IMR-90 (cell line): Measurements from ENCODE around the gene COQ10A. TPM values are rescaled to one million over a fixed set of nuclear protein-coding genes. Genes with fewer than 3 reads are reported as not detected.

Source experiments
- ATAC-seq: fragments of 200-7000 bp; cut with Tn5 transposase; 2 replicates; pipeline ENCODE4 v1.9.1; 2020; ENCODE audit warnings: low read depth, mild to moderate bottlenecking, moderate library complexity
- BruUV-seq: library from RNA; stranded (reverse); fragments of 400-500 nt; replicated peaks from 2 replicates; lab custom pipeline; 2021; lab: Mats Ljungman, UMichigan
- CTCF ChIA-PET: fragments of 300-600 bp; formaldehyde crosslinking; extraction: SDS; loops from one replicate; lab custom pipeline; 2021; ENCODE audit warnings: antibody characterized with exemption; lab: Yijun Ruan, JAX
- POLR2A ChIA-PET: fragments of 300-600 bp; sonication (Branson Sonifier 250); formaldehyde crosslinking; loops from one replicate; lab custom pipeline; 2022; ENCODE audit warnings: antibody characterized with exemption; ENCODE audit not compliant: unreplicated experiment; lab: Charles Lee
- DNase-seq: peaks from one replicate; pipeline ENCODE4 v3.0.0; 2013
- H2AFZ ChIP-seq: replicated peaks from 2 replicates; pipeline ENCODE3; 2013; ENCODE audit warnings: low read length, mild to moderate bottlenecking; ENCODE audit not compliant: poor library complexity
- H2AK5ac ChIP-seq: 2 replicates; pipeline ENCODE4 v1.6.1; 2013; ENCODE audit warnings: low read depth, low read length, inconsistent platforms
- H2AK9ac ChIP-seq: replicated peaks from 2 replicates; pipeline ENCODE3; 2013; ENCODE audit warnings: mild to moderate bottlenecking, low read depth, low read length, moderate library complexity; ENCODE audit not compliant: poor library complexity
- H2BK120ac ChIP-seq: 2 replicates; pipeline ENCODE4 v1.6.1; 2013; ENCODE audit warnings: low read depth, low read length, inconsistent platforms
- H2BK15ac ChIP-seq: 3 replicates; pipeline ENCODE4 v1.6.1; 2013; ENCODE audit warnings: low read depth, low read length, inconsistent platforms
- H2BK20ac ChIP-seq: 2 replicates; pipeline ENCODE4 v1.6.1; 2013; ENCODE audit warnings: low read depth, mild to moderate bottlenecking, inconsistent platforms, low read length, moderate library complexity
- H2BK5ac ChIP-seq: 2 replicates; pipeline ENCODE4 v1.6.1; 2013; ENCODE audit warnings: mild to moderate bottlenecking, low read depth, low read length, inconsistent platforms; ENCODE audit not compliant: poor library complexity, severe bottlenecking
- H3K14ac ChIP-seq: replicated peaks from 2 replicates; pipeline ENCODE4 v1.6.1; 2013; ENCODE audit warnings: low read depth, low read length, inconsistent platforms
- H3K18ac ChIP-seq: 2 replicates; pipeline ENCODE4 v1.6.1; 2013; ENCODE audit warnings: low read depth, low read length, control low read depth
- H3K23ac ChIP-seq: 2 replicates; pipeline ENCODE4 v1.6.1; 2013; ENCODE audit warnings: low read depth, low read length, inconsistent platforms
- H3K27ac ChIP-seq: 2 replicates; pipeline ENCODE4 v1.5.1; 2013; ENCODE audit warnings: mild to moderate bottlenecking, control low read depth, low read length; ENCODE audit not compliant: insufficient read depth
- H3K27me3 ChIP-seq: 2 replicates; pipeline ENCODE4 v1.6.1; 2013; ENCODE audit warnings: low read length; ENCODE audit not compliant: control insufficient read depth, insufficient read depth
- H3K36me3 ChIP-seq: 2 replicates; pipeline ENCODE4 v1.6.1; 2013; ENCODE audit warnings: low read length, mixed read lengths; ENCODE audit not compliant: control insufficient read depth, insufficient read depth
- H3K4ac ChIP-seq: 2 replicates; pipeline ENCODE4 v1.6.1; 2013; ENCODE audit warnings: low read depth, low read length, inconsistent platforms
- H3K4me1 ChIP-seq: 2 replicates; pipeline ENCODE4 v1.6.1; 2013; ENCODE audit warnings: low read length, mixed read lengths; ENCODE audit not compliant: control insufficient read depth, insufficient read depth
- H3K4me2 ChIP-seq: 2 replicates; pipeline ENCODE4 v1.6.1; 2013; ENCODE audit warnings: low read depth, mild to moderate bottlenecking, control low read depth, low read length, moderate library complexity
- H3K4me3 ChIP-seq: 2 replicates; pipeline ENCODE4 v1.5.1; 2013; ENCODE audit warnings: low read depth, mild to moderate bottlenecking, control low read depth, low read length, moderate library complexity; ENCODE audit not compliant: insufficient read depth
- H3K56ac ChIP-seq: 2 replicates; pipeline ENCODE4 v1.6.1; 2013; ENCODE audit warnings: low read length, inconsistent platforms; ENCODE audit not compliant: insufficient read depth; ENCODE audit errors: extremely low read depth
- H3K79me1 ChIP-seq, 2 experiments: 2 replicates each; pipeline ENCODE4 v1.6.1; 2013; ENCODE audit warnings: low read length in 2 of 2, inconsistent platforms in 1 of 2, low read depth in 1 of 2
- H3K9ac ChIP-seq: 2 replicates; pipeline ENCODE4 v1.6.1; 2013; ENCODE audit warnings: low read depth, low read length, control low read depth
- H3K9me1 ChIP-seq: 2 replicates; pipeline ENCODE4 v1.6.1; 2013; ENCODE audit warnings: low read length, inconsistent platforms; ENCODE audit not compliant: insufficient read depth
- H3K9me3 ChIP-seq: 2 replicates; pipeline ENCODE4 v1.6.1; 2013; ENCODE audit warnings: low read length; ENCODE audit not compliant: control insufficient read depth, insufficient read depth
- H4K20me1 ChIP-seq: 2 replicates; pipeline ENCODE4 v1.6.1; 2013; ENCODE audit warnings: low read length, inconsistent platforms; ENCODE audit not compliant: insufficient read depth
- H4K5ac ChIP-seq: 2 replicates; pipeline ENCODE4 v1.6.1; 2013; ENCODE audit warnings: mild to moderate bottlenecking, low read depth, low read length, control low read depth
- H4K8ac ChIP-seq, 2 experiments: 2 replicates each; pipeline ENCODE4 v1.6.1; 2013; ENCODE audit warnings: low read depth in 2 of 2, low read length in 2 of 2, control low read depth in 1 of 2, inconsistent platforms in 1 of 2
- H4K91ac ChIP-seq: 2 replicates; pipeline ENCODE4 v1.6.1; 2013; ENCODE audit warnings: low read depth, low read length, inconsistent platforms; ENCODE audit not compliant: insufficient read depth
- BHLHE40 ChIP-seq: fragments of 150-350 bp; IDR thresholded peaks from 2 replicates; pipeline ENCODE4 v1.6.1; 2016; ENCODE audit warnings: mild to moderate bottlenecking, low read depth, low read length
- MAZ ChIP-seq: IDR thresholded peaks from 2 replicates; pipeline ENCODE4 v1.6.1; 2012; ENCODE audit warnings: low read depth, mild to moderate bottlenecking, low read length, improper control_type of control experiment, moderate library complexity, borderline replicate concordance
- RFX5 ChIP-seq: IDR thresholded peaks from 2 replicates; pipeline ENCODE4 v1.8.0; 2012; ENCODE audit warnings: low read depth, mild to moderate bottlenecking, low read length, moderate library complexity
- WGBS, 2 experiments: methylation state at CpG; one replicate each; pipeline versions ENCODE4 v1.1.5 to v1.1.7; 2013; ENCODE audit warnings: missing lambda C conversion rate in 2 of 2; ENCODE audit not compliant: insufficient read length in 1 of 2; ENCODE audit errors: extremely low coverage in 2 of 2; 5-methylcytosine and 5-hydroxymethylcytosine counted together
- dilution Hi-C: fragments of 300-500 bp; cut with HindIII; formaldehyde crosslinking; loops from one replicate; pipeline ENCODE4 v1.14.3; 2018; ENCODE audit warnings: low sequenced_read_pairs; ENCODE audit not compliant: unreplicated experiment
- in situ Hi-C: fragments of 300-500 bp; cut with MboI; formaldehyde crosslinking; loops from 3 replicates; pipeline ENCODE4 v1.14.3; 2019; ENCODE audit warnings: low sequenced_read_pairs, inconsistent platforms, mixed read lengths
- intact Hi-C: fragments of 100-400 bp; cut with micrococcal nuclease; formaldehyde crosslinking; loops from 2 replicates; pipeline ENCODE4 v1.10.0; 2022
- polyA plus RNA-seq, 3 experiments: library from polyadenylated mRNA; depleted of rRNA; stranded (reverse); fragments of >200 nt; gene quantifications; 2 replicates each; pipeline ENCODE4 v1.2.3, GENCODE V29; 2012; ENCODE audit warnings: low replicate concordance in 1 of 3
- total RNA-seq: library from RNA; depleted of rRNA; stranded (reverse); fragments of >200 nt; gene quantifications from 2 replicates; pipeline ENCODE4 v1.2.3, GENCODE V29; 2012

Gene COQ10A
- total and polyA plus RNA-seq, 2 of the 4 experiments (the other 2 are of a cell fraction): 4.7 to 10.8 TPM

DNA sequence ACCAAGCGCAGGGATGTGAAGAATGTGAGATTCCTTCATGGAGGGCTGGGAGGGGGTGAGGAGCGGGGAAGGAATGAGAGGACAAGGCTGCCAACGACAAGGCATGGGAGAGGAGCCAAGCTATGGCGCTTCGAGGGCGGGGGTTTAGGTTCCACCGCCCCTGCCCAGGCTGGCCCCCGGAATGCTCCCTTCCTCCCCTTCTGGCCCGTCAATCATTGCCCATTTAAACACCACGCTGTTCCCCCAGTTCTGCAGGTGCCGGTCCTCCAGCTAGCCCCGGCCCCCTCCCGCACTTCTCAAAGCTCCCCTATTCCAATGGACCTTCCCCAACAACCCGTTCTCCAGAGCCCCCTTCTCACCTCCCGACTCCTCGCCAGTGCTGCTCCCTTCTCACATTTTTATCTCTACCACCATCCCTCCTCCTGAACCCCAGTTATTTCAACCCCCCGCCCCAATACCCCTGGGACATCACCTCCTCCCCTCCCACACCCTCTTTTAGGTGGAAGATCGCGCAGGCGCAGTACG, 45.4 kb upstream of the COQ10A start:
- H2BK20ac ChIP-seq: no peak overlapping the region
- ATAC-seq (peak; percentile 28), DNase-seq (peak; percentile 73)
- H3K9me3 ChIP-seq: no peaks in the 10 kb centered on the region
- H2BK120ac ChIP-seq: peak overlapping the region; percentile 81
- TSS peak; percentile 81 for BruUV-seq
- H3K9ac ChIP-seq: peak overlapping the region; percentile 95
- POLR2A ChIA-PET: interaction anchor here (0.6 to 1.7 kb wide), 7 partner anchors 7 to 1940 kb away, joined by 3 to 5 read pairs (median 4); partner anchors contain the start of genes ANKRD52 and SMARCC2
- H4K5ac ChIP-seq: peak overlapping the region; percentile 60
- peak overlapping the region; percentile 96 for H4K91ac ChIP-seq
- H2BK5ac ChIP-seq: peak overlapping the region; percentile 94
- H3K14ac ChIP-seq: peak overlapping the region; percentile 98
- H3K9me1 ChIP-seq: peaks cover 16% of the 10 kb centered on the region
- peak overlapping the region; percentile 95 for H3K27ac ChIP-seq
- 0% methylated on average over 9 of the region's 21 CpGs; no CpG with 5 or more reads in 1 of the 2 experiments for WGBS, 2 experiments
- H3K18ac ChIP-seq: peak overlapping the region; percentile 88
- peak overlapping the region; percentile 74 to 84; a peak in 3 of 4 replicates for H4K8ac ChIP-seq
- H3K79me1 ChIP-seq: peaks cover 26 to 53% of the 10 kb centered on the region in 2 experiments
- H2BK15ac ChIP-seq: peak overlapping the region; percentile 67; the same call in 2 of the 3 replicates
- H3K4ac ChIP-seq: peak overlapping the region; percentile 98
- dilution Hi-C loops (no loop called here), intact Hi-C loops (loop anchor here (2.0 kb wide), 2 partner anchors 14 to 62 kb away; partner anchors contain the start of gene MYL6), in situ Hi-C loops (no loop called here)
- peak overlapping the region; percentile 93 for H3K56ac ChIP-seq
- H3K4me3 ChIP-seq: peak overlapping the region; percentile 79
- H3K36me3 ChIP-seq: peaks cover 9% of the 10 kb centered on the region
- peaks cover 10% of the 10 kb centered on the region; the same call in 1 of the 2 replicates for H4K20me1 ChIP-seq
- H3K4me1 ChIP-seq: peaks cover 4% of the 10 kb centered on the region; the same call in 1 of the 2 replicates
- H3K27me3 ChIP-seq: no peaks in the 10 kb centered on the region
- peak overlapping the region; percentile 92 for H2AK5ac ChIP-seq
- no peak for TF ChIP-seq RFX5
- peak; percentile 65 for TF ChIP-seq BHLHE40
- peak; percentile 86; the same call in 1 of the 2 replicates for TF ChIP-seq MAZ
- peak overlapping the region; percentile 95 for H2AK9ac ChIP-seq
- CTCF ChIA-PET: interaction anchor here (0.6 to 2.0 kb wide), 12 partner anchors 13 to 1623 kb away, joined by 3 to 22 read pairs (median 4); partner anchors contain the start of gene SMARCC2
- peak overlapping the region; percentile 87 for H3K23ac ChIP-seq
- peak overlapping the region; percentile 87 for H2AFZ ChIP-seq
- H3K4me2 ChIP-seq: peak overlapping the region; percentile 93
